ENCODE data around the gene MMP14.

The MMP14 gene

DNA sequence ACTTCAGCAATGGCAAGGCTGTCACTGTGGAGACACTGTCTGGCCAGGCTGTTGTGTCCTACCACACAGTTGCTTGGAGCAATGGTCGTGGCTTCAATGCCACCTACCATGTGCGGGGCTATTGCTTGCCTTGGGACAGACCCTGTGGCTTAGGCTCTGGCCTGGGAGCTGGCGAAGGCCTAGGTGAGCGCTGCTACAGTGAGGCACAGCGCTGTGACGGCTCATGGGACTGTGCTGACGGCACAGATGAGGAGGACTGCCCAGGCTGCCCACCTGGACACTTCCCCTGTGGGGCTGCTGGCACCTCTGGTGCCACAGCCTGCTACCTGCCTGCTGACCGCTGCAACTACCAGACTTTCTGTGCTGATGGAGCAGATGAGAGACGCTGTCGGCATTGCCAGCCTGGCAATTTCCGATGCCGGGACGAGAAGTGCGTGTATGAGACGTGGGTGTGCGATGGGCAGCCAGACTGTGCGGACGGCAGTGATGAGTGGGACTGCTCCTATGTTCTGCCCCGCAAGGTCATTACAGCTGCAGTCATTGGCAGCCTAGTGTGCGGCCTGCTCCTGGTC is 39.4 kb downstream of the MMP14 start:
- Histone ChIP-seq H3K27me3 (ENCODE audit: insufficient read depth, poor library complexity, severe bottlenecking) (no peaks in the 10 kb centered on the region), H3K27ac (replicated peaks) (no peak overlapping the region), H3K4me3 (replicated peaks; ENCODE audit: insufficient read depth, low read length) (no peak overlapping the region)
- TF ChIP-seq SPI1 (IDR thresholded peaks at IDR 0.05; ENCODE audit: borderline replicate concordance, low read depth) (no peak), POLR2AphosphoS5 (IDR thresholded peaks at IDR 0.05; ENCODE audit: low read depth) (no peak), GABPA (IDR thresholded peaks at IDR 0.05; ENCODE audit: low read depth) (no peak)
- TF ChIP-seq, protein P1, sequence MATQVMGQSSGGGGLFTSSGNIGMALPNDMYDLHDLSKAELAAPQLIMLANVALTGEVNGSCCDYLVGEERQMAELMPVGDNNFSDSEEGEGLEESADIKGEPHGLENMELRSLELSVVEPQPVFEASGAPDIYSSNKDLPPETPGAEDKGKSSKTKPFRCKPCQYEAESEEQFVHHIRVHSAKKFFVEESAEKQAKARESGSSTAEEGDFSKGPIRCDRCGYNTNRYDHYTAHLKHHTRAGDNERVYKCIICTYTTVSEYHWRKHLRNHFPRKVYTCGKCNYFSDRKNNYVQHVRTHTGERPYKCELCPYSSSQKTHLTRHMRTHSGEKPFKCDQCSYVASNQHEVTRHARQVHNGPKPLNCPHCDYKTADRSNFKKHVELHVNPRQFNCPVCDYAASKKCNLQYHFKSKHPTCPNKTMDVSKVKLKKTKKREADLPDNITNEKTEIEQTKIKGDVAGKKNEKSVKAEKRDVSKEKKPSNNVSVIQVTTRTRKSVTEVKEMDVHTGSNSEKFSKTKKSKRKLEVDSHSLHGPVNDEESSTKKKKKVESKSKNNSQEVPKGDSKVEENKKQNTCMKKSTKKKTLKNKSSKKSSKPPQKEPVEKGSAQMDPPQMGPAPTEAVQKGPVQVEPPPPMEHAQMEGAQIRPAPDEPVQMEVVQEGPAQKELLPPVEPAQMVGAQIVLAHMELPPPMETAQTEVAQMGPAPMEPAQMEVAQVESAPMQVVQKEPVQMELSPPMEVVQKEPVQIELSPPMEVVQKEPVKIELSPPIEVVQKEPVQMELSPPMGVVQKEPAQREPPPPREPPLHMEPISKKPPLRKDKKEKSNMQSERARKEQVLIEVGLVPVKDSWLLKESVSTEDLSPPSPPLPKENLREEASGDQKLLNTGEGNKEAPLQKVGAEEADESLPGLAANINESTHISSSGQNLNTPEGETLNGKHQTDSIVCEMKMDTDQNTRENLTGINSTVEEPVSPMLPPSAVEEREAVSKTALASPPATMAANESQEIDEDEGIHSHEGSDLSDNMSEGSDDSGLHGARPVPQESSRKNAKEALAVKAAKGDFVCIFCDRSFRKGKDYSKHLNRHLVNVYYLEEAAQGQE (IDR thresholded peaks at IDR 0.05; ENCODE audit: insufficient replicate concordance, low read depth), result no peak
- TF ChIP-seq, protein P2, sequence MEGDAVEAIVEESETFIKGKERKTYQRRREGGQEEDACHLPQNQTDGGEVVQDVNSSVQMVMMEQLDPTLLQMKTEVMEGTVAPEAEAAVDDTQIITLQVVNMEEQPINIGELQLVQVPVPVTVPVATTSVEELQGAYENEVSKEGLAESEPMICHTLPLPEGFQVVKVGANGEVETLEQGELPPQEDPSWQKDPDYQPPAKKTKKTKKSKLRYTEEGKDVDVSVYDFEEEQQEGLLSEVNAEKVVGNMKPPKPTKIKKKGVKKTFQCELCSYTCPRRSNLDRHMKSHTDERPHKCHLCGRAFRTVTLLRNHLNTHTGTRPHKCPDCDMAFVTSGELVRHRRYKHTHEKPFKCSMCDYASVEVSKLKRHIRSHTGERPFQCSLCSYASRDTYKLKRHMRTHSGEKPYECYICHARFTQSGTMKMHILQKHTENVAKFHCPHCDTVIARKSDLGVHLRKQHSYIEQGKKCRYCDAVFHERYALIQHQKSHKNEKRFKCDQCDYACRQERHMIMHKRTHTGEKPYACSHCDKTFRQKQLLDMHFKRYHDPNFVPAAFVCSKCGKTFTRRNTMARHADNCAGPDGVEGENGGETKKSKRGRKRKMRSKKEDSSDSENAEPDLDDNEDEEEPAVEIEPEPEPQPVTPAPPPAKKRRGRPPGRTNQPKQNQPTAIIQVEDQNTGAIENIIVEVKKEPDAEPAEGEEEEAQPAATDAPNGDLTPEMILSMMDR (IDR thresholded peaks at IDR 0.05; ENCODE audit: insufficient read depth, low read length), result no peak
- no peak for DNase-seq (ENCODE audit: low read depth in 1 of 2, low spot score in 1 of 2)

DNA sequence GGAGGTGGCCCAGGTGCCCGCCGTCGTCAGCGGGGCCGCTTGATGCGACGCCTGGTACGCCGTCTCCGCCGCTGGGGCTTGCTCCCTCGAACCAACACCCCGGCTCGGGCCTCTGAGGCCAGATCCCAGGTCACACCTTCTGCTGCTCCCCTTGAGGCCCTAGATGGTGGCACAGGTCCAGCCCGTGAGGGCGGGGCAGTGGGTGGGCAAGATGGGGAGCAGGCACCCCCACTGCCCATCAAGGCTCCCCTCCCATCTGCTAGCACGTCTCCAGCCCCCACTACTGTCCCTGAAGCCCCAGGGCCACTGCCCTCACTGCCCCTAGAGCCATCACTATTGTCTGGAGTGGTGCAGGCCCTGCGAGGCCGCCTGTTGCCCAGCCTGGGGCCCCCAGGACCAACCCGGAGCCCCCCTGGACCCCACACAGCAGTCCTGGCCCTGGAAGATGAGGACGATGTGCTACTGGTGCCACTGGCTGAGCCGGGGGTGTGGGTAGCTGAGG is 40.7 kb downstream of the MMP14 start:
- no peak for DNase-seq (ENCODE audit: low read depth in 1 of 2, low spot score in 1 of 2)
- TF ChIP-seq, protein P2 (IDR thresholded peaks at IDR 0.05; ENCODE audit: insufficient read depth, low read length), result no peak
- TF ChIP-seq GABPA (IDR thresholded peaks at IDR 0.05; ENCODE audit: low read depth), result no peak
- no peak for TF ChIP-seq POLR2AphosphoS5 (IDR thresholded peaks at IDR 0.05; ENCODE audit: low read depth)
- TF ChIP-seq, protein P1 (IDR thresholded peaks at IDR 0.05; ENCODE audit: insufficient replicate concordance, low read depth), result no peak
- no peak for TF ChIP-seq SPI1 (IDR thresholded peaks at IDR 0.05; ENCODE audit: borderline replicate concordance, low read depth)
- no peak overlapping the region for H3K27ac ChIP-seq (replicated peaks)
- no peaks in the 10 kb centered on the region for H3K27me3 ChIP-seq (ENCODE audit: insufficient read depth, poor library complexity, severe bottlenecking)
- no peak overlapping the region for H3K4me3 ChIP-seq (replicated peaks; ENCODE audit: insufficient read depth, low read length)

DNA sequence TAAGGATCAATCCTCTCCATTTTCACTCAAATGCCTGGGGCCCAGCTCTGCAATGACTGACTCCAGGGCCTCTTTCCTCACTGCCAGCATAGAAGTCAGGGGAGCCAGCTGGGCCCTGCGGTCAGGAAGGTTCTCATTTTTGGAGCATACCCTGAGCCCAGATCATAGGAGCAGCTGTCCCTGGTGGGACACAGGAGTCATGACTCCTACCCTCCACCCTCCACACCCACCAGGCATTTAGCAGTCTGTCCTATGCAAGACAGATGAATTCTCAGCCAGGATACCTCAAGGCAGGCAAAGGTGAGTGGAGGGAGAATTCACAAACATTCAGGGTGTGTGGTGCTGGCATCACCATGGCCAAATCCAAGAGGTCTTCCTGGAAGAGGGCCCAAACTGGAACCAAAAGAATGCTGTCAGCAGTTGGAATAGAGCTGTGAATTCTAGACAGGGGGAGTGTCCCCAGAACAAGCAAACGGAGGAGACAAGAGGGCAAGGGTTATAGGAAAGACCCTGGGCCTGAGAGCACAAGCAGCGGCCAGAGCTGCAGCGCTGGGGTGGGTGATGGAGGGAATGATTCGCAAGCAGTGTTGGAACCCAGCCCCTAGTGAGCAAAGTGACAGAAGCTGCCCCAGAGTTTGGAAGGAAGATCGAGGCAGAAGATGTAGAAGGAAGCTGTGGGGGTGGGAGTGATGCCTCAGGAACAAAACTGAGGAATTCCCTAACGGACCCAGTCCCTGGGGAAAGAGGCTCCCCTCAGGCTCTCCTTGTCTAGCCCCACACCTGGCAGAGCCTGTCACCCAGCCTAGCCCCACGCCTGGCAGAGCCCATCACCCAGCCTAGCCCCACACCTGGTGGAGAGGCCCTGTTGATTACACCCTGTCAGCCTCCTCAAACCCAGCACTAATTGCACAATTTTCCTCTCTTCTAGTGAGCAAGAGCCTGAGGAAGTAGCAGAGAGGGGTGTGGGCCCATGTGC is 42.2 kb downstream of the MMP14 start:
- Histone ChIP-seq H3K27ac (replicated peaks) (no peak overlapping the region), H3K27me3 (ENCODE audit: insufficient read depth, poor library complexity, severe bottlenecking) (no peaks in the 10 kb centered on the region), H3K4me3 (replicated peaks; ENCODE audit: insufficient read depth, low read length) (no peak overlapping the region)
- DNase-seq (ENCODE audit: low read depth in 1 of 2, low spot score in 1 of 2), result peak; percentile 25 to 35
- TF ChIP-seq SPI1 (IDR thresholded peaks at IDR 0.05; ENCODE audit: borderline replicate concordance, low read depth) (no peak), GABPA (IDR thresholded peaks at IDR 0.05; ENCODE audit: low read depth) (no peak), POLR2AphosphoS5 (IDR thresholded peaks at IDR 0.05; ENCODE audit: low read depth) (no peak)
- TF ChIP-seq, protein P1 (IDR thresholded peaks at IDR 0.05; ENCODE audit: insufficient replicate concordance, low read depth), result no peak
- TF ChIP-seq, protein P2 (IDR thresholded peaks at IDR 0.05; ENCODE audit: insufficient read depth, low read length), result no peak

Measured in HL-60 (cell line).